Left renal cortex interstitium (tissue), 4 donors: ENCODE data around the gene PML. TPM values are rescaled to one million over a fixed set of nuclear protein-coding genes. Genes with fewer than 3 reads are reported as not detected.
"Not testable (repeated sequence)": the region's sequence is repeated elsewhere in the genome, so short reads cannot be mapped to it uniquely, and the experiment has no call there.

Source experiments
- DNase-seq, 4 donors: peaks; one replicate each; pipeline ENCODE4 v3.0.0-alpha.2; 2013; ENCODE audit warnings: low read depth in 4 of 4, low spot score in 2 of 4, missing footprints in 1 of 4
- polyA plus RNA-seq, 4 donors: library from polyadenylated mRNA; unstranded; fragments of 120-200 nt; gene quantifications; one replicate each; pipeline ENCODE4 v1.2.1, GENCODE V29; 2013; ENCODE audit not compliant: insufficient read length in 4 of 4

The PML gene
- polyA plus RNA-seq, 4 donors: 24.7 to 38.9 (median 34.8) TPM

DNA sequence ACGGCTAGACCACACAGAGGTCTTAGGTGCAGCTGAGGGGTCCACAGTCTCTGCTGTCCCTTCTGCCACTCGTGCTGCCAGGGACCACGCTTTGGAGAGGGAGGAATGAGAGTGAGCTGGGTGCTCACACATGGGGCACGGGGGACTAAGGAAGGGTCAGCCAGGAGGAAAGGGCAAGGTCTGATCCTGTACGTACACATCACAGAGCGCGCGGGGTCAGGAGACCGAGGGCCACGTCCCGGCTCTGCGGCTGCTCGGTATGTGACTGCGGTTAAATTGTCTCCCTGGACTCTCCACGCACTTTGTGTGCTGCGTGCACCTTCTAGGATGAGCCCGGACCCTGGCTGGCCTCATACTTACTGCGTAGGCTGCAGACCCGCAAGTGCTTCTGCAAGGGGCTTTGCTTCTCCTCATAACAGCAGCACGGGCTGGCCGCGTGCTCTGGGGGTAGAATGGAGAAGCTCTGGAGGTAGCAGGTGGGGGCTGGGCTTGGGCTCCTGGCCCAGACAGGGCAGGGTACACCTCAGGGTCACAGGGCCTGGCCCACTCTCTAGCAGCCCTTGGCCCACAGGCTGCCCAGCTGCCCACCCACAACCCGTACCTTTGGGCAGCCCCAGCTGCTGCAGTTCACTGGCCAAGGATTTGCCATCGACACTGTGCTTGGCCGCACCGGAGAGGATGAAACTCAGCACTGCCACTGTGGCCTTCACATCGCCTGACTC lies 102.4 kb downstream of the PML start:
- not testable (repeated sequence) for DNase-seq

Other genes starting within 250 kb of the PML start
- gene INSYN1, start 241.4 kb upstream of the PML start, polyA plus RNA-seq: 10 to 100 TPM; 14.3 to 28.0 (median 24.7) TPM
- not detected for gene TBC1D21, start 121.2 kb upstream of the PML start, polyA plus RNA-seq
- 10 to 100 TPM; 72.6 to 86.1 (median 81.9) TPM for gene LOXL1, start 68.3 kb upstream of the PML start, polyA plus RNA-seq
- gene STOML1, start 2.4 kb upstream of the PML start, polyA plus RNA-seq: 10 to 100 TPM; 11.2 to 18.0 (median 13.1) TPM
- gene GOLGA6A, start 87.8 kb downstream of the PML start, polyA plus RNA-seq: under 1 TPM in 3 of 4 donors, not detected in 1; 0.31 to 0.57 (median 0.39) TPM
- gene ISLR2, start 135.9 kb downstream of the PML start, polyA plus RNA-seq: 1 to 10 TPM in 2 of 4 donors, under 1 TPM in 2; 0.31 to 1.6 (median 1.0) TPM
- 10 to 100 TPM; 37.2 to 94.5 (median 64.0) TPM for gene ISLR, start 179.0 kb downstream of the PML start, polyA plus RNA-seq
- 10 to 100 TPM; 25.0 to 49.2 (median 32.3) TPM for gene STRA6, start 208.1 kb downstream of the PML start, polyA plus RNA-seq
- 10 to 100 TPM in 1 of 4 donors, 1 to 10 TPM in 3; 4.8 to 10.4 (median 6.4) TPM for gene CCDC33, start 241.6 kb downstream of the PML start, polyA plus RNA-seq